Renal cortical epithelial cell (primary cell): ENCODE measurements around the gene FAM120C. TPM values are rescaled to one million over a fixed set of nuclear protein-coding genes. Genes with fewer than 3 reads are reported as not detected.

Source experiments
- DNase-seq: peaks from one replicate; pipeline ENCODE4 v3.0.0-alpha.2; 2011; ENCODE audit warnings: low read depth
- total RNA-seq: library from RNA; depleted of rRNA; stranded (reverse); fragments of >200 nt; gene quantifications from 2 replicates; pipeline ENCODE4 v1.2.3, GENCODE V29; 2014

FAM120C gene, protein sequence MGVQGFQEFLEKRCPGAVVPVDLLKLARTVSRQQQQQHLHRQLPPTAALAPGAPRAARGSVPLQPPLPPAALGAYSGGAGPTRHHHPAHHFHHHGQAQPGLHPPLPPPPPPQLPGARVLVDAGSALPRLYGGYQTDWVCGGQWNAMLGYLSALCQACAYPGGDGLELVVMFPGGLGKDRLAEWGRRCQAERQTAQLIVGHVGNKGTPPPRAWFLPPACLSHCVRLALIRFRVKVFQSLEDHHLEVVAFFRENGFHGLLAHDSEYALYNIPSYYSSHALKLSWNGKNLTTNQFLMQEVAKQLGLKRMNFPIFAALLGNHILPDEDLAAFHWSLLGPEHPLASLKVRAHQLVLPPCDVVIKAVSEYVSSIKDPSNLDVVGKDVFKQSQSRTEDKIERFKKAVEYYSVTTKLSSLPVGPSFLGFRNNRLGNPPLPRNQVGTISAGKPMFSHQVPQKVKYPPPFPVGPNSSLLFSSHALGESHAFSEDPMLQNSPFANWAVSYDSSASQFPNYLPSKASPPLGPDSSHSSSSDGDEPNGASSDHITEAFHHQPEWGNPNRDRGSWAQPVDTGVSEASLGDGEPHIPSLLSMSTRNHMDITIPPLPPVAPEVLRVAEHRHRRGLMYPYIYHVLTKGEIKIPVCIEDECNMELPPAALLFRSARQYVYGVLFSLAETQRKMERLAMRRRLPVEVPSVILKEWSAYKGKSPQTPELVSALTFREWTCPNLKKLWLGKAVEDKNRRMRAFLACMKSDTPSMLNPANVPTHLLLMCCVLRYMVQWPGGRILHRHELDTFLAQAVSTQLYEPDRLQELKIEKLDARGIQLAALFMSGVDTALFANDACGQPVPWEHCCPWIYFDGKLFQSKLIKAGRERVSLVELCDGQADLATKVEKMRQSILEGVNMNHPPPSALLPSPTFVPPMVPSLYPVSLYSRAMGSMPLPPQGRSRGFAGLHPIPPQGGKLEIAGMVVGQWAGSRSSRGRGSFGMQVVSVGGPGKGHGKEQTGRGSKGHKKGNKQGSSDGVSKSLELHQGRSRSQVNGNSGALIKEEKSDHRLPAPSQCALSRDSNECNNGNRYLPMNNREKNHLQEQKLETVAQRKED
- total RNA-seq, result 2.1 and 10.3 TPM in 2 replicates

DNA sequence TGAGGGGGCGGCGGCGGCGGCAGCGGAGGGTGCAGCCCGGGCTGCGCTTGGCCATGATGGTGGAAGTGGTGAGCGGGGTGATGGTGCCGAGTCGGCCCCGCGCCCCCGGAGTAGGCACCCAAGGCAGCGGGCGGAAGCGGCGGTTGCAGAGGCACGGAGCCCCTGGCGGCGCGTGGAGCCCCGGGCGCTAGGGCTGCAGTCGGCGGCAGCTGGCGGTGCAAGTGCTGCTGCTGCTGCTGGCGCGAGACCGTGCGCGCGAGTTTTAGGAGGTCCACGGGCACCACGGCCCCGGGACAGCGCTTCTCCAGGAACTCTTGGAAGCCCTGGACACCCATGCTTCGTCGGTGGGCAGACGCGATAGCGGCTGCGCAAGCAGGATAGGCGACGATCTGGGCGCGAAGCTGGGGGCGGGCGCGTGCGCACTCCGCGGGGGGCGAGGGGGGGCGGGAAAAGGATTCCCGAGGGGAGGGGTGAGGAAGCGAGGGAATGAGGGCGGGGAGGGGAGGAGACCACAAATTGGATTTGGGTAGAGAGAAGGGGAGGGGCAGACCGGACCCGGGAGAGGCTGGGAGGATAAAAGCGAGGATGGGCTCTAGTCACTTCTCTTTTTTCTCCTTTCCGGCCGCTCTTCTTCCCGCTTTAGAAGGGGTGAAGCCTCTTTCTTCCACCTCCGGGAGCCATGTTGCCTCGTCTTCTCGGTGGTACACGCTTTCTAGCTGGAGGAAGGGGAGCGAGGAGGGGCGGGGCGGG lies at the start of gene FAM120C:
Gene FAM120C, minus strand, starts transcription at position 391 of the 750 bp plus-strand sequence. Its CDS starts 56 bp downstream, at position 335.
- DNase-seq, result peak; percentile 40

DNA sequence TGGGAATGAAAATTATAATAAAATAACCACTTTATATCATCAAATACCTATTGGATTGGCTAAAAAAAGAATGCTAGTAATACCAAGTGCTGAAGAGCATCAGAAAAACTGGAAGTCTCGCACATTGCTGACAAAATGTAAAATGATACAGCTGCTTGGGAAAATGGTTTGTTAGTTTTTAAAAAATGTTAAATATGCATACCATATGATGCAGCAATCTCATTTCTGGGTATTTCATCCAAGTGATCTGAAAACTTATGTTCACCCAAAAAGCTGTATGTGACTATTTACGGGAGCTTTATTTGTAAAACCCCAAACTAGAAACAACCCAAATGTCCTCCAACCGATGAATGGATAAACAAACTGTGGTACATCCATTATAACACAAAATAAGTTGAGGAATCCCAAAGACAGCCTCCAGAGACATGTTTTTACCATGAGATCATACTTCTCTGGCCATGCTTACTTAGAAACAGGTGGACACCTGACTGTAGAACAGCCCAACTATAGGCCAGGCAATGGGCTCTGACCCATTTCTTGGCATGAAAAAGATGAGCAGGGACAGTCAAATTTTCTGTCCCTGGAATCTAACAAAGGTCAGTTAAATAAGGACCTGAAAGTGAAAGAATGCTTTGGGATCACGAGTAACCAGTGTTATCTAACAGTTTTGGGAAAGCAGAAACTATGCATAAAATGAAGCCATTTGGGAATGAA lies 47.5 kb upstream of the FAM120C start:
- DNase-seq, result no peak

DNA sequence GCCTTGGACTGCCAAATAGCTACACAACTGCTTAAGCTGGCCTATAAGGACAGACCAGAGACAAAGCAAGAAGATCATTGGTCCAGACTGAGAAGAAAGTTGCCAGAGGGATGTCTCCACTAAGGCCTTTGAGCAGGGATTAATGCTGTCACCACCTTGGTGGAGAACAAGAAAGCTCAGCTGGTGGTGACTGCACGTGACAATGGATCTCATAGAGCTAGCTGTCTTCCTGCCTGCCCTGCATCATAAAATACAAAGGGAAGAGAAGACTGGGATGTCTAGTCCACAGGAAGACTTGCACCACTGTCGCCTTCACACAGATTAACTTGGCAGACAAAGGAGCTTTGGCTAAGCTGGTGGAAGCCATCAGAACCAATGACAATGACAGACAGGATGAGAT lies 40.5 kb upstream of the FAM120C start:
- DNase-seq, result no peak

DNA sequence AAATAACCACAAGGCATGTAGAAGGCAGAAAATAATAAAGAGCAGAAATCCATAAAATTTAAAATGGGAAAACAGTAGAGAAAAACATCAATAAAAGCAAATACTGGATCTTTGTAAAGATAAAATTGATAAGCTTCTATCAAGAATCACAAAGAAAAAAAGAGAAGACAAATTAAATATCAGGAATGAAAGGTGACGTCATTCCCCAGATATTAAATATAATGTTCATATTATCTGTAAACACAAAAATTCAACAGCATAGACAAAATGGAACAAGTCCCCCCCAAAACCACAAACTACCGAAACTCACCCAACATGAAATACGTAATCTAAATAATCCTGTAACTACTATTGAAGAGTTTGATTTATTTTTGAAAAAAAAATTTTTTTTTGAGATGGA lies 30.5 kb upstream of the FAM120C start:
- no peak for DNase-seq

DNA sequence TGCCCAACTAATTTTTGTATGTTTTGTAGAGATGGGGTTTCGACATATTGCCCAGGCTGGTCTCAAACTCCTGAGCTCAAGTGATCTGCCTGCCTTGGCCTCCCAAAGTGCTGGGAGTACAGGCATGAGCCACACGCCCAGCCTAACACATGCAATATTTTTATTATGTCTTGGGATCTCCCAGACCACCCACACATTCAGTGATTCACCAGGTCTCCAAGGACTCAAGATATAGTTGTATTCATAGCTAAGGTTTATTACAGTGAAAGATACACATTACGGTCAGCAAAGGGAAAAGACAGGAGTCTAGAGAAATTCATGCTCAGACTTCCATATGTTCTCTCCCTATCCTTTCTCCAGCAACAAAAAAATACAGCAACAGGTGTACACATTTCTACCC lies 25.5 kb upstream of the FAM120C start:
- DNase-seq, result no peak

DNA sequence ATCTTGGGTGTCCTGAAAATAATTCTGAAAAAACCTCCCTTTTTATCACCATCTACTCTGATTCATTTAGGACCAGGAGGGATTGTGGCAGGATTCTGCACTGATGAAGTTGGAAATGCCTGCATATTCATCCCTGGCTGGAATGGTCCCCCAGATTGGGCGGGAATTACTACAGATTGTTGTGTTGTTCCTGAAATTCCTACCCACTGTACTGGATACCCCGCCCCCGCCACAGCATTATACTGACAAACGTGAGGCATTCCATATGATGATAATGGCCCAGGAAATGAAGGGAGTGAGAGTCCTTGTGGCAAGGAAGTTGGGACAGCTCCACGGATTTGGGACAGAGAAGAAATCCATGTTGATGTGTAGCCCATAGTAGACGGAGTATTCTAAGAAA lies 15.2 kb upstream of the FAM120C start:
- DNase-seq, result no peak

DNA sequence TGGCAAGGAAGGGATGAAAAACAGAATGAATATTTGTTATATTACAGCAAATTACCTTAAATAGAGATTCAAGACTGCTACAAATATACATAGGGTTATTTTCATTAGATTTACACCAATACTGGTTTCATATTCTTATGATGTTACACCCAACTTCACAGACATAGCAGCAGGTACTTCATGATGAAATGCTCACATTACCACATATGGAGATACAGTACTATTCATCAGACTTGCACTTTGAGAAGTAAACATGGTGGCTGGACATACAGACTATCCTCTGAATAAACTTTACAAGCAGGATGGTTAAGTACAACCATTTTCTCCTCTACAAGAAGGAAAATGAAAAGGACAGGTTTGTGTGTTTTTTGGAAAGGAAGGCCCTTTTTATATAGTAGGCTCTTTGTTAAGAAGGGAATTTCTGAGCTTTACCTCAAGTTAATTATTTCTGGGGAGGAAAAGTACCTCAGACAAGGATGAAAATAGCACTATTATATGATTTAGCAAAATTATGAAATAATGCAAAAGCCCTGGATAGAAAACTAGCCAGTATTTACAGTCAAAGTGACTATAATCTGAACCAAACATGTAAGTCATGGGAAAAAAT lies 12.0 kb upstream of the FAM120C start:
- DNase-seq, result no peak

DNA sequence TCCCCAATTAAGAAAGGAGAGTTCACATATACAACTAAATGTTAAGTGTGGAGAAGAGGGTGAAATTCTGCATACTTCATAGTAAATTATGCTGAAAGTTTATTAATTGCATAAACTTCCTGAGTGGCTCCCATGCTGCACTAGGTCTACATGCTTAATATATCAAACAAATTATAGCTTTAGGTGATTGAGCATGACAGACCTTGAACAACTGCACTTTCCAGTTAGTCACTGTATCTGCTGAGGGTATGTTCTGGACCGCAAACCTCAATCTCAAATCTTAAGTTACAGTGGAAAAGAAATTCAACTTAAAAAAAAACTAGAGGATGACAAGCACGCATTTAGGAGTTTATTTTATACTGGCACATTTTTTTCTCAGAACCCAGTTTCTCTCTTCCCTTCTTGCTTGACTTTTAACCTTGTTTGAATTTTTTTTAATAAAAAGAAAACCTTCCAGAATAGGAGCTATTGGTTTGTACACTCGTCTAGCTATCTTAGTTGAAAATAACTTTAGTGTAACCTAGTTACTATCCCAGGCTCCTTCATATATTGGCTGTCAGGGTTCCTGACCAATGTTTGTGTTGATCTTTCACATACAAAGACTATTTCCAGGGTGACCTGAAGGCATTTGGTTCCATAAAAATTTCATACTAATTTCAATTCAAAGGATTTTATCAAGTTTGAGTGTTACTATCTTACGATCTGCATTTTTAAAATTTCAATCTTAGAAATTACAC lies 10.2 kb upstream of the FAM120C start:
- no peak for DNase-seq

DNA sequence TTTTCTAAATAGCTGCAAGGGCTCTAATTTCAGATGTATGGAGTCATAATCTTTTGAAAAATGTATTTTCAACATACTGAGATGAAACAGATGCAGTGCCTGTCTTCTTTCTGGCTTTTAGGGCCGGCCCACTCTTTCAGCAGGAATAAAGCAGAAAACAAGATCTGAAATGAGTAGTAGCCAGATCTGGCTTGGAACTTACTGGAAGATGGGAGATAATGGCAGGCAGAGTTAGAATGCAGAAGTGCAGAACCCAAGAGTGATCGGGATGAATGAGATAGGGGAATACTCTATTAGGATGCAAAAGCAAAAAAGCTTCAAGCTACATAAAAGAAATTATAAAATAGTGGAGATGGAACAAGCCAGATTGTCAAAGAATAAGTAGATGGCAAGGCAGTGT lies 1.4 kb upstream of the FAM120C start:
- no peak for DNase-seq

DNA sequence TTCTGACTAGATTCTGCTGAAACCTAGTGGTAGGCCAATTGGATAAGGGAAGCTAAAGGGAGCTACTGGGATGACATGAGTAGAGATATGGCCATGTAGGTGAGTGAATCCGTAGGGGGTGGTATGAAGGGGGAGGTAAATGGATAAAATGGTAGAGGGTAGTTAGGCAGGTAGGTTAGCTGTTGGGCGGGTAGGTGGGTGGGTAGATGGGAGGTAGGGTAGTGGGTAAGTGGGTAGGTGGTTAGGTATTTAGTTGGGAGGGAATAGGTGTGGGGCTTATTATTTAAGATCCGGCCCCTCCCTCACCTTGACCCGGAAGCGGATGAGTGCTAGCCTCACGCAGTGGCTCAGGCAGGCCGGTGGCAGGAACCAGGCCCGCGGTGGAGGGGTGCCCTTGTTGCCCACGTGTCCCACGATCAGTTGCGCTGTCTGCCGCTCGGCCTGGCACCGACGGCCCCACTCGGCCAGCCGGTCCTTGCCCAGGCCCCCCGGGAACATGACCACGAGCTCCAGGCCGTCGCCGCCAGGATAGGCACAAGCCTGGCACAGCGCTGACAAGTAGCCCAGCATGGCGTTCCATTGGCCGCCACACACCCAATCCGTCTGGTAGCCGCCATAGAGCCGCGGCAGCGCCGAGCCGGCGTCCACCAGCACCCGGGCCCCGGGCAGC lies 725 bp downstream of the FAM120C start:
- DNase-seq, result peak; percentile 9

DNA sequence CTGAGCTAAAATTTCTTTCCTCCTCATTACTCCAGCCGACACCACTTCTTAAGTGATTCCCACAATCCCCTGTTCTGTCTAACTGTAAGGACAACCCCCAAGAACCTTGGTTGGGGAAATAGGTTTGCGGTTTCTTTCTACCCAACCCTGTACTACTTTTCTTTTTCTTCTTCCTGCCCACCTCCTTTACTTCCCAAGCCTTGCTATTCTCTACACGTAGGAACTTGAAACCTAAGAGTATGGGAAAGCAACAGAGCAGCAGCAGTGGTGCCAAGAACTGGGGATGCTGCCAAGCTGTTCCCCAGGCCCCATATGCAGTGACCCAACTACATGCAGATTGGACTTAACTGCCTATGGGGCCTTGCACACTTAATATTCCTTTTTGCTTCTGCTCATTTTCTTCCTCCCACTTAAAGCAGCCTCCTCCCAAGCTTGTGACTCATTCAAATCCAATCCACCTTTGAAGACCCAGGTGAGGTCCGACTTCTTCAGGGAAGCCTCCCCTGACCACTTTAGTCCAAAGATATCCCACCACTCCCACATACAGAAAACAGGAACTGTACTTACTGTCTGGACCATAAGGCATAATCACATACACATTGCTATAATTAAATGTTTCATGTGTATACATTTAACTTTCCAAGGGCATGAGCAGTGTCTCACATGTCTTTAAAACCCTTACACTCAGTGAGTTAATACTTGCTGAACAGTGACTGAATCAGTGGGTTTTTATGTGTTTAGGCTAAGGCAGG lies 1.7 kb downstream of the FAM120C start:
- peak; percentile 10 for DNase-seq

DNA sequence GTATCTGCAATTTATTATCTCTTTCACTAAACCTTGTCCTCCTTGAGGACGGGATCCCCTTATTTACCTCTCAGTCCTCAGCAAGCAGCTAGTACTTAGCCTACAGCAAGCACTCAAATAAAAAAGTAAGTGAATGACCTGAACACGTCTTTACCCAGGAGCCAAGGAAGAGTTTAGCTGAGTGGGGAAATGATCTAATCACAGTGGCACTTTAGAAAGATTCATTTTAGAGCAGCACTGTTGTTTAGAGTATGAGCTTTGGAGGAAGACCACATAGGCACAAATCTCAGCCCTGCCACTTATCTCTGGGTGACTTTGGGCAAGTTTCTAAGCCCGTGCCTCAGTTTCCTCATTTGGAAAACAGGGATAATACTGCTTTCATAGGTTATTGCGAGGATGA lies 2.7 kb downstream of the FAM120C start:
- peak; percentile 19 for DNase-seq

DNA sequence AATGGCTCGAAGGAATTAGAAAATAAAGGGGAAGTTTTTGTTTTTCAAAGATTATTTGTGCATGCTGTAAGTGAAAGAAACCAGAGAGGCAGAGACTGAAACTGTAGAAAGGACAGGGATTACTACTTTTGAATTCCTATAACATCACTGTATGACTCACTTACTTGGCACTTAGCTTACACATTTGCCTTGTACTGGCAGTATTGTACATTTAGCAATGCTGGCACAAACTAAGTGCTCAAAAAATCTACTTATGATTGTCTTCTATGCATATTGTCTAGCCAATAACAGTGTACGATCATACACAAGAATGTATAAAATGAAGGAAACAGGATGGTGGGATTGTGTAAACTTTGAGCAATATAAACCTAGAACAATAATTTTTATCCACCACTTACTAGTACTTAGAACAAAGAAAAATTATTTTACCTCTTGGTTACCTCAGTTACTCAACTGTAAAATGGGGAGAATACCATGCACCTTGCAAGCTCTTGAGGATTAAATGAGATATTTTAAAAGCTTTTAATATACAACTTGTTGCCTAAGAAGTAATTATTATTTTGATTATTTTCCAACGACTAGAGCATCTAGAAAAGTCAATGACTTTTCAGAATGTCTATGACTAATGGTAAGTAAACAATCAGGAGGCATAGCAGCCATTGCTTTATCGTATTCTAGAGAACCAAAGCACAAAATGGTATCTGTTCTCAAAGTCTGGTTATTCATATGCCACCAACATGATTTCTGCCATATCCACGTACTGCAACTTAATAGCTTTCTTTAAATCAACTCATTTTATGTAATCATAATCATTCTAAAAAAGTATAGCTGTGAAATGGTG lies 4.7 kb downstream of the FAM120C start:
- peak; percentile 63 for DNase-seq

DNA sequence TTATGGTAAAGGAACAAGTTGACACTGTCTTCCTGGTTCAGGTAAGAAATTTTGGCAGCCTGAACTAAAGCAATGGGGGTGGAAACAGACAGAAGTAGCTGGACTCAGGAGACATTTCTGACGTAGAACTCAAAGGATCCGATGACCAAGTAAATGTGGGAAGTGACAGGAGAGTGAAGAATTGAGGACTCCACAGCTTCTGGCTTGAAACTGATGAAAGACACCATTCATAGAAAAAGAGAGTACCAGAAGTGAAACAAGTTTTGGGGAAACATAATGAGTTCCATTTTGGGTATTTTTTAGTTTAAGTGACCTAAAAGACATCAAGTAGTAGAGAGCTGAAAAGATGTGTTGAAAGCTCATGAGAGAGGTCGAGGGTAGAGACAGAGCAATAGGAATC lies 5.7 kb downstream of the FAM120C start:
- DNase-seq, result no peak

DNA sequence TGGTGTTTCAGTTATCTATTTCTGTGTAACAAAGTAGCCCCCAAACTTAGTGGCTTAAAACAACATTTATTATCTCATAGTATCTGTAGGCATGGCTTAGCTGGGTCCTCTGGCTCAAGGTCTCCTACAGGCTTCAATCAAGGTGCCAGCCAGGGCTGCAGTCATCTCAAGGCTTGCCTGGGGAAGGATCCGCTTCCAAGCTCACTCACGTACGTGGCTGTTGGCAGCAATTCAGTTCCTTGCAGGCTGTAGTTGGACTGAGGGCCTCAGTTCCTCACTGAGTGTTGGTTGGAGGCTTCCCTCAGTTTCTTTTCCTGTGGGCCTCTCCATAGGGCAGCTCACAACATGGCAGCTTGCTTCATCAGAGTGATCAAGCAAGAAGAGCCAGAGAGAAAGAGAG lies 9.3 kb downstream of the FAM120C start:
- no peak for DNase-seq

DNA sequence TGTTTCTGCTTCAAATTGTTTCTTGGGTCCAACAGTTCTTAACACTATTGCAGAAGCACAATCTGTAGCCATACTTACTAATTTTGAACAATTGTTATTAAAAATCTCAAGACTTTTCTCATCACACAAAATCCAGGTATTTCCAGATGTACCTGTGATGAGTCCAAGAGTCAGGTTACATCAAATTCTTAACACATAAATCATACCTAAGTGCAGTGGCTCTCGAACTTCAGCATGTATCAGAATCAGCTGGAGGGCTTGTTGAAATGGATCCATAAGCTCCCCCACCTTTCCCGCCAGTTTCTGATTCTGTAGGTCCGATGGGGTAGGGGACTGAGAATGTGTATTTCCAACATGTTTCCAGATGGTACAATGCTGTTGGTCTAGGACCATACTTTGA lies 10.6 kb downstream of the FAM120C start:
- no peak for DNase-seq

DNA sequence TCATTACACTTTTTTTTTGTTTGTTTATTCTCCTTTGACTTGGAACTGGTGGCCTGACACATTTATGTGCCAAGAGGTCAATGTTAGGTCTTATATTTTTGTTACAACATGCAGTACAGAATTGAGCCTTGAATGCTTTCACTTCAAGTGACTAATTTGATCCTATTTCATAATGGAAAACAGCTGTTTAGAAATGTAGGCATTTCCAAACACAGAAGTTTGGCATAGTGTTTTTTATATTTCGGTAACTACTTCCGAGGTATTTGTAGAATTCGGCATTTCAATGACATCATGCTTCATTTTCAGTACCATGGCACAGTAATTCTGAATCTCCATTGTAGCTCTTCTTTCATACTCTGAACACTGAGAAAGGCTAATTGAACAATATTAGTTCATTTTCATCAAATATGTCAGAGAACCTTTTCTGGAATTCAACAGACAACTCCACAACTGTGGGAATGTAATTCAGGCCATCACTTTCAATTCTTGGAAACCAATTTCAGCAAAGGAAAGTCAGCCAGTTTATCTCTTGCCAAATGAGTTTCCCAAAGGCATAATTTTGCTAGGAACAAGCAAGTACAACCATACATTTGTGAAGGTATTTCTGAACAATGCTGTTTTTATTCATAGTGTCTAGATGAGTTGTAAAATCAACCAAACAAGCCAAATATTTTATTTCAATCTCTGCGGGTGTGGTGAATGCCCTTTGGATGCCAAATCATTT lies 11.4 kb downstream of the FAM120C start:
- no peak for DNase-seq
